Stimulated activated CD4-positive, alpha-beta T cell treated with anti-CD3 and anti-CD28 coated beads, TNF-alpha, amount 100 ng/mL, for 4 hours (primary cell): ENCODE measurements around the gene TNFAIP1.
A peak's percentile ranks its signal among the peaks of the same experiment; 100 is the strongest.

Experiments used
- DNase-seq, 3 experiments: peaks; one replicate each; pipeline ENCODE4 v3.0.0-alpha.2; 2020; ENCODE audit warnings: low read depth in 3 of 3

TNFAIP1 gene

DNA sequence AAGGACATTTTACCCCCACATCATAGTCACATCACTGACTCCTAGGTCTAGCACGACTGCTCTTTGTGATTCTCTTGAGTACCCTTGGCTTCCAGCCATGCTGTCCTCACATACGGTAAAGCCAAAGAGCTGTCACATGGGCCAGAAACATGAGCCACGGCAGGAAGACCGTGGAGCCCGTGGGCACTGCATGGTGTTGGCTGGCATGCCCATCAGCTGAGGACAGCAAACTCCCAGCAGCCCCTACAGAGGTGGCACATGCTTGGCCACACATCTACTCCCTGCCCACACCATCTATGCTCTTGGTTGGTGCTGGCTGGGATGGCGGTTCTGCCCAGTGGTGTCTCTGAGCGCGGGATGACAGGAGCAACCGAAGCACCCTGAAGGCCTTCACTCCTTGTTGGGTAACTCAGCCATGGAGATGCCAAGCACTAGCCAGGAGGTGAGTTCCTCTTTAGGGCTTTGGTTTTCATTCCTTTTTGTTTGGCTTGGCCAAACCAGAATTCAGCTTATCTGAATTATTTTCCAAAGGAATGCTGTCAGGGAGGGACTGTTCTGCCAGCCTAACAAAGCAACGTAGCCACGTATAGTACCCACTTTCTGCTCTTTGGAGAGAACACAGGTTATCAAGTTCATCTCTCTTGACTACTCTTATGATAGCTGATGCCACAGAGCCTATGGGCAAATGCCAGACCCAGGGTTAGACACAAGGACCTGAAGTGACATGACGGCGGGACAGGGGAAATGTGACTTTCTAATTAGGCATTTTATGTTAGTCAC lies 10.0 kb downstream of the TNFAIP1 start:
- DNase-seq = no peak

DNA sequence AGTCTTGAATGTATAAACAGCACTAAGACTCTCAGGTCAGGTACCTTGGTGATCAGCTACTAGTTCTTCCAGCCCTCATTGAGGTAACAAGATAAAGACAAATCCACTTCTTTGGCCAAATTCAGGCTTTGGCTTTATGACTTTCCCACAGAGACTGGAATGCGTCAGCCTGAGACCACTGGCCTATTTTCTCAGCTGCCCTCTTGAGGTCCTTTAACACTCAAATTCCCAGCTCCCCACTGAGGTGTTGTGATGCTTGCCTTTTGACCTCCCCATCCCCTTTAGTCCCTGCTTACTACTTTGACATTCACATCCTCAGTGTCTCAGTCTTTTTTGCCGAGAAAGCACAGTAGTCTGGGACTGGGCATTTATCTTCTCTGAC lies 10.6 kb downstream of the TNFAIP1 start:
- no peak for DNase-seq

DNA sequence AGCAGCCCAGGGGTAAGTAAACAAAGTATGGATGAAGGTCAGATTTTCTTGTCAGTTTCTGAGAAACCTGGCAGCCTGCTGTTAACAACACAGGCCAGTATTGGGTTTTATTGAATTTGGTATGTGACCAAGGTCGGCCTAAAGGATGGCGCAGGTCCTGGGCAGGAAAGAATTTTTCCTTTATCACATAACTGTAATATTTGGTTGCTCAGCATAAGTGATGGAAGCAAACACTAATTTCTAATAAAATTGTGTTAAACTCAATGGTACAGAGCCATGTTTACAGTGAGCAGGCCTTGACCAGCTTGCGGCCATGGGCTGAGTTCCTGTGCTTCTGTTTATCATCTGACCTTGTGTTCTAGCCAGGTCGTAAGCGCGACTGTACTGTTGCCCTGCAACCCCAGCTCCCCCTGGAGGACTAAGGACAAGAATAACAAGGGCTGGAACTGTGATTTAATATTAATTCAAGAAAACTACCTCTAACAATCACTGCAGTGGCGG lies 11.2 kb downstream of the TNFAIP1 start:
- no peak for DNase-seq

DNA sequence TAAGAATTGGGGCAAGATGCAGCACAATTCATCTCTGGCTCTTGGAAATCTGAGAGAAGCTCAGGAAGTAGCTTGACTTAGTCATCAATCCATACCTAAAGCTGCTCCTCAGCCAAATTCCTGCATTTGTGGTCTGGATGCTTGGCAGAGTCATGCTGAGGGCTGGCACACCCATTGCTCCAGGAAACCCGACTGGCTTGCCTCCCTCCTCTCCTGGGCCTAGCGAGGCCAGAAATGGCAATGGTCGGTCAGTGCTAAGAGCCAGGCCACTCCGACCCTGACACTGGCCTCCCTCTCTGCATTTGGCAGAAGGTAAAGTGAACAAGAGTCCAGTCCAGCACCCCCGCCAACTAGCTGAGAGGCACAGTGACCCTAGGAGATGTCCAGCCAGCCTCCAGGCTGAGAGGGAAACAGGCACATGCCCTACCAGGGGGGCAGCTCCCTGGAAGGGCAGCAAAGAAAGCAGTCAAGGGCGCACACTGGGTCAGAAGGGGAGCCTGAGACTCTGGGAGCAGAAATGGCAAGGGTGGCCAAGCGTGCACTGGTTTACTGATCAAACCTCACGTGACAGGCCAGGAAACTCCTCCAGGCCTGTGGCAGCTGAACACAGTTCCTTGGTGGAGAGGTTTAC lies 11.8 kb downstream of the TNFAIP1 start:
- no peak for DNase-seq

GRCh38 chr17:28348979-28349378 lies 13.4 kb downstream of the TNFAIP1 start:
- no peak for DNase-seq

DNA sequence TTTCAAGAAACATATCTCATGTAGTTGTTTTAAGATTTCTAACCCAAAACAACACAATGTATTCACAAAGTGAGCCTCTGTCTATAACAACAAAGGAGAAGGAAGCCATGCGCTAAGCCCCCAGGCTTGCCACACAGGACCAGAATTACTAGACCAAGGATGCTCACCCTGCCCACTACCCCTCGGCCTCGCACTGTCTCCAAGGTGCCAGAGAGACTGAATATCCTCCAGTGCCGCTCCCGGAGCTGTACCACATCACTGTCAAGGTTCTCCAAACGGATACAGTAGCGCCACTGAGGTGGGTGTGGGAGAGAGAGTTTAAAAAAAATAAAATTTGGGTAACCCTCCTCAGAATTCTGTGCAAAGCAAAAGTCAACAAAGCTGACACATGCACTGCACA lies 14.7 kb downstream of the TNFAIP1 start:
- DNase-seq = no peak

GRCh38 chr17:28357061-28357900 lies 21.7 kb downstream of the TNFAIP1 start, which contains the start of gene POLDIP2:
Gene POLDIP2 (minus strand): TSS chr17:28357527. CDS start chr17:28357448, 79 bp downstream.
- peak; percentile 84 to 92 (median 92) for DNase-seq

DNA sequence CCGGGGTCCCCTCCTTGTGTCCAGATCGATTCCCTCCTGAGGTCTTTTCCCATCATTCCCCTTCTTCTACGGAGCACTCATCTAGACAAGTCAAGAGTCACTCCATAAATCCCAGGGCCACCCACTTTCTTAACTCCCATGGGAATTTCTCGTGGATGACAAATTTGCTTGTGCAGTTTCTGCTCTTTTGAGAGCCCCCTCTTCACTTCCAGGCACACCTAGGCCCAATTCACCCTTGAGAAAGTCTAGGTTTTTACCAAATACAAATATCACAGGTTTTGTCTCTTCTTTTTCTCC lies 22.3 kb downstream of the TNFAIP1 start:
- no peak for DNase-seq

- DNase-seq = no peak
These were observed 27.6 kb downstream of the TNFAIP1 start for GRCh38 chr17:28363186-28363585.

DNA sequence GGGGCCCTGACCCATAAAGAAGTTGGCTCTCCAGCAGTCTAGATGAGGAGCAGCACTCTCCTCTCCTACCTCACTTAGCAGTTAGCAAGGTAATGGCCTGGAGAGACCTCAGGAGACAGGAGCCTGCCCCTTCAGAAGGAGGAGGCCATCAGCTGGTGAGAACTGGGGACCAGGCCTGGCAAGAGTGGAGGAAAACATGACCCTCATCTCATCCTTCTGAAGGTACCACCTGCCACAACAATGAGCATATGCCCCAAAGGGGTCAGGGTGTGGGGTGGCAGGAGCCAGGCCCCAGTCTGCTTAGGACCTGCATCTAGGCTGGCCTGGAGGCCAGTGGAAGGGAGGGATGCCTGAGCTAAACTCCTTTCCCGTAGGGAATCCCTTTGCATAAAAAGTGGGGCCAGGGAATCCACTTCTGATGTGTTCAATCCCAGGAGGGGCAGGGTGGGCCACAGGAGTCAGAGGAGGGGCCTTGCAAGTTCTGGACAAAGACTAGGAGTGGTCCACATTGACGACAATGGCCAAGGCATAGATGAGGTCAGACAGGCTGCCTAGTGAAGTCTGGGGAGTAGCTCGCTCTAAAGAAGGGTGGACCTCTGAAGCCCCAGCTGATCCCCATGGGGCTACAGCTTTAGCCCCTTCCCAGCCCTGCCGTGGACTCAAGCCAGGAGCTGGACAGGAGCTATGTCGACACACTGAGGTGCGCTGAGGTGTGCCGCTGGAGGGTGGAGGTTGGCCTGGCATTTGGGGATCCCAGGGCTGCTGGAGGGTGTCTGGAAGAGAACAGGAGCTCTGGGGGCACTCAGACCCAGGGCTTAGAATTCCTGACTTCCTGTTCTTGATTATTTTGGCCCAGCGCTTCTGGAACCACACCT lies 28.5 kb downstream of the TNFAIP1 start:
- DNase-seq = no peak

- no peak for DNase-seq
These were observed 29.3 kb downstream of the TNFAIP1 start, which contains the start of gene SEBOX for GRCh38 chr17:28364665-28365363. Gene SEBOX (minus strand): TSS chr17:28365199. CDS start chr17:28365151, 48 bp downstream.

DNA sequence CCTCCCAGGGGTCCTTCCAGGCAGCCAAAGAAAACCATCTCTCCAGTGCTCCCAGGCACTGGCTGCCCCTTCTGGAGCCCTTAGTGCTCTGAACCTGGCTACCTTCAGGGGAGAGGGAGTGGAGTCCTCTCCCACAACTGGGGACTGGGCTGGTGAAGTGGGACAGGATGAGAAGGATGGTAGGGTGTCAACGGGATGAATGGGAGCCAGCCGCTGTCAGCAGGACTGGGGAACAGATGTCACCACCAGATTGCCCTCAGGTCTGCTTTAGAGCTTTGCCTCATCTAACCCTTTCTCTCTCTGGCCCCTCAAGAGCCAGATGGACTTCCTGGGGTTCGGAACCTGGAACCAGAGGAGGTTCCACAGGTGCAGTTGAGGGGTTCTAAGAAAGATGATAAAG lies 29.9 kb downstream of the TNFAIP1 start:
- DNase-seq = no peak

GRCh38 chr17:28366605-28367004 lies 31.0 kb downstream of the TNFAIP1 start:
- DNase-seq = no peak

- no peak for DNase-seq
These were observed 32.2 kb downstream of the TNFAIP1 start for GRCh38 chr17:28367641-28368305.

DNA sequence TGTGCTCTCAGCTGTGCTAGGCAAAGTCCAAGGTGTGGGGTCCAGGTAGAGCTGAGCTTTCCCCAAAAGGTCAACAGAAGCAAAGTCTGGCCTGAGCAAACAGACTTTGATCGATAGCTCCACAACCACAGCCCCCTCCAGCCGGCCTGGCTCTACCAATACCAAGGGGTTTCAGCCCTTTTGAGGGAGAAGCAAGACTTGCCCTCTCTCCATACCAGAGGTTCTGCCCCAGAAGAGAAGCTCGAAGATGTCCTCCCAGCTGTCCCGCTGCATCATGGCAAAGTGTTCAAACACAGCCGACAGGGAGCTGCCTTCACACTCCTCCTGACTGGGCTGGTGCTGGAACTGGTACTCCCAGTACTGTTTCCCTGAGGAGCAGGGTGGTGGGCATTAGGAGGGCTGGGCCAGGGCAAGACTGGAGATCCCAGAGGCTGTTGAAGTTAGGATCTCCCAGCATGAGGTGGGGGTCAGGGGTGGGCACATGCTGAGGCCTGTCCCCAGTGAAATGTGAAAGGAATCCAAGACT lies 32.8 kb downstream of the TNFAIP1 start:
- DNase-seq = no peak

DNA sequence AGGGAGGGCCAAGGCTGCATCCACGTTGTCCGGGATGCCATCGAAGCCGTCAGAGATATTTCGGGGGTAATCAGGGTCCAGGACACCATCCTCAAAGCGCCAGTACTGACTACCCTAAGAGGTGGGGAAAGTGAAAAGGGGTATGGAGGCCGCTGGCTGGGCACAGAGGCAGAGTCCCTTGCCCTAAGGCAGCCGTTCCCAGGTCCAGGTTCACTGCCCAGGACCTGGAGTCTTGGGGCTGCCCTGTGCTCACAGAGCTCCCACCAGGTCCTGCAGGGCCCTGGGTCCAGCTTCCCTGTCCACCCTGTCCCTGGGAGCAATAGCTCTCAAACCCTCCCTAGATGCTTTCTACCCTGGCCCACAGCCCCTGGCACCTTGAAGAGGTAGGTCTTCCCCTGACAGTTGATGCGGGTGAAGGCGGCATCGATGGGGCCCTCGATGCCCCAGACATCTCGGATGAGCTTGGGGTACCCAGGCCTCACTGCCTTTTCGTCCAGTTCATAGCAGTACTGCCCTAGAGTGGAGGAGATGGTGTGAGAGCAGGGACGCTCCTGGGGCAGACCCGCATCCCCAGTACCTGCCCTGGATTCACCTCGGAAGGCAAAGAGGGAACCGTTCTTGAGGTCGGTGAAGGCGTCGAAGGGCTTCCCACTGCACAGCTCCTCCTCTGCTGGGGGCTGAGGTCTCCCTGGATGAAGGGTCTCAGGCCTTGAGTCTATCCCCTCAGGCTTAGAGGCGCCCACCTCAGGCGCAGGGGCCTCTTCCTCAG lies 33.5 kb downstream of the TNFAIP1 start:
- no peak for DNase-seq

- no peak for DNase-seq
These were observed 34.1 kb downstream of the TNFAIP1 start for GRCh38 chr17:28369684-28370034.

- no peak for DNase-seq
These were observed 34.6 kb downstream of the TNFAIP1 start, which contains the start of gene VTN for GRCh38 chr17:28370035-28370743. Gene VTN (minus strand): TSS chr17:28370307. CDS start chr17:28370203, 104 bp downstream.

- no peak for DNase-seq
These were observed 35.2 kb downstream of the TNFAIP1 start for GRCh38 chr17:28370744-28371103.
